KMS-11 (cell line): ENCODE measurements around the gene TLR5.

ENCODE experiments used
- H2AFZ ChIP-seq: fragments of 200-600 bp; sonication (generic); 2 replicates; pipeline ENCODE4 v1.6.1; 2016; ENCODE audit warnings: antibody characterized with exemption, mixed run types, low read depth
- H3K27ac ChIP-seq: fragments of 200-600 bp; sonication (generic); 2 replicates; pipeline ENCODE4 v1.6.1; 2016; ENCODE audit warnings: mild to moderate bottlenecking, mixed run types
- H3K27me3 ChIP-seq: fragments of 200-600 bp; sonication (generic); 2 replicates; pipeline ENCODE4 v1.6.1; 2017; ENCODE audit warnings: mild to moderate bottlenecking, low read depth, mixed run types, moderate library complexity; ENCODE audit not compliant: insufficient read depth
- H3K36me3 ChIP-seq: fragments of 200-600 bp; sonication (generic); 2 replicates; pipeline ENCODE4 v1.6.1; 2017; ENCODE audit warnings: mild to moderate bottlenecking, mixed run types; ENCODE audit not compliant: insufficient read depth
- H3K4me1 ChIP-seq: fragments of 200-600 bp; sonication (generic); 2 replicates; pipeline ENCODE4 v1.6.1; 2016; ENCODE audit warnings: mild to moderate bottlenecking, low read depth, mixed run types; ENCODE audit not compliant: poor library complexity, severe bottlenecking
- H3K4me2 ChIP-seq: fragments of 200-600 bp; sonication (generic); 2 replicates; pipeline ENCODE4 v1.7.0; 2016; ENCODE audit warnings: mild to moderate bottlenecking, mixed run types
- H3K4me3 ChIP-seq: fragments of 200-600 bp; sonication (generic); IDR thresholded peaks from 2 replicates; pipeline ENCODE4 v1.6.1; 2017; ENCODE audit warnings: low read depth, low read length, mixed read lengths; ENCODE audit not compliant: insufficient read depth
- H3K79me2 ChIP-seq: fragments of 200-600 bp; sonication (generic); 2 replicates; pipeline ENCODE4 v1.6.1; 2016; ENCODE audit warnings: low read depth, mixed run types; ENCODE audit not compliant: insufficient read depth
- H3K9ac ChIP-seq: fragments of 200-600 bp; sonication (generic); 2 replicates; pipeline ENCODE4 v1.6.1; 2016; ENCODE audit warnings: mild to moderate bottlenecking, mixed run types
- H4K20me1 ChIP-seq: fragments of 200-600 bp; sonication (generic); 2 replicates; pipeline ENCODE4 v1.6.1; 2016; ENCODE audit warnings: mild to moderate bottlenecking, mixed run types; ENCODE audit not compliant: insufficient read depth
- TF ChIP-seq, protein P1 (sequence below): fragments of 200-600 bp; sonication (generic); conservative IDR thresholded peaks from 2 replicates; pipeline ENCODE4 v1.6.1; 2017; ENCODE audit warnings: low read depth, mild to moderate bottlenecking, antibody characterized with exemption, low read length, moderate library complexity, mixed read lengths

TLR5 gene

DNA sequence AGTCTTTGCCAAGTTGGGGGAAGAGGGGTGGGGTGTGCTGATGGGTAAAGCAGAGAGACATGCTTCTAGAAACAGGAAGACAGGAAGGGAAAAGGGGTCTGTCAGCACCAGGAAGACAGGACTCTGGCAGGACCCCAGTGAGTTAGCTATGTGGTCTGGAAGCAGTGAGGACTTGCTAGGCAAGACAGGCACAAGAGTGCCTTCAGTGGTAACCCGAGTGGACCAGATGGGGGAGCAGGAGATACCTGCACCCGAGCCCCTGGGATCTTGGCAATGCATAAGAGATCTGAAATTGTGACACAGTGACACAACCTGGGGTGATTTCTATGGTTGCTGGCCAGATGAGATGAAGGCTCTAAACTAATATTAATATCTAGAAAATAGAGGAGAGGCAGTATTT is 7.0 kb downstream of the TLR5 start:
- H3K4me2 ChIP-seq, result no peak overlapping the region
- no peaks in the 10 kb centered on the region for H3K79me2 ChIP-seq
- no peaks in the 10 kb centered on the region; the same call in 1 of the 2 replicates for H3K27me3 ChIP-seq
- no peak overlapping the region for H3K27ac ChIP-seq
- H4K20me1 ChIP-seq, result no peaks in the 10 kb centered on the region
- no peak overlapping the region for H3K9ac ChIP-seq
- TF ChIP-seq, protein P1, sequence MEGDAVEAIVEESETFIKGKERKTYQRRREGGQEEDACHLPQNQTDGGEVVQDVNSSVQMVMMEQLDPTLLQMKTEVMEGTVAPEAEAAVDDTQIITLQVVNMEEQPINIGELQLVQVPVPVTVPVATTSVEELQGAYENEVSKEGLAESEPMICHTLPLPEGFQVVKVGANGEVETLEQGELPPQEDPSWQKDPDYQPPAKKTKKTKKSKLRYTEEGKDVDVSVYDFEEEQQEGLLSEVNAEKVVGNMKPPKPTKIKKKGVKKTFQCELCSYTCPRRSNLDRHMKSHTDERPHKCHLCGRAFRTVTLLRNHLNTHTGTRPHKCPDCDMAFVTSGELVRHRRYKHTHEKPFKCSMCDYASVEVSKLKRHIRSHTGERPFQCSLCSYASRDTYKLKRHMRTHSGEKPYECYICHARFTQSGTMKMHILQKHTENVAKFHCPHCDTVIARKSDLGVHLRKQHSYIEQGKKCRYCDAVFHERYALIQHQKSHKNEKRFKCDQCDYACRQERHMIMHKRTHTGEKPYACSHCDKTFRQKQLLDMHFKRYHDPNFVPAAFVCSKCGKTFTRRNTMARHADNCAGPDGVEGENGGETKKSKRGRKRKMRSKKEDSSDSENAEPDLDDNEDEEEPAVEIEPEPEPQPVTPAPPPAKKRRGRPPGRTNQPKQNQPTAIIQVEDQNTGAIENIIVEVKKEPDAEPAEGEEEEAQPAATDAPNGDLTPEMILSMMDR, result no peak
- H3K4me1 ChIP-seq, result peaks cover 5% of the 10 kb centered on the region
- no peak overlapping the region for H2AFZ ChIP-seq
- no peak overlapping the region for H3K4me3 ChIP-seq
- no peaks in the 10 kb centered on the region for H3K36me3 ChIP-seq

- Histone ChIP-seq H3K27me3 (no peaks in the 10 kb centered on the region; the same call in 1 of the 2 replicates), H3K4me3 (no peak overlapping the region), H3K79me2 (no peaks in the 10 kb centered on the region), H3K27ac (no peak overlapping the region), H3K36me3 (no peaks in the 10 kb centered on the region), H3K4me1 (peaks cover 5% of the 10 kb centered on the region), H3K9ac (no peak overlapping the region), H3K4me2 (no peak overlapping the region), H4K20me1 (no peaks in the 10 kb centered on the region), H2AFZ (no peak overlapping the region)
- TF ChIP-seq, protein P1, result no peak
These were observed 7.7 kb downstream of the TLR5 start for GRCh38 chr1:223135176-223135942.

DNA sequence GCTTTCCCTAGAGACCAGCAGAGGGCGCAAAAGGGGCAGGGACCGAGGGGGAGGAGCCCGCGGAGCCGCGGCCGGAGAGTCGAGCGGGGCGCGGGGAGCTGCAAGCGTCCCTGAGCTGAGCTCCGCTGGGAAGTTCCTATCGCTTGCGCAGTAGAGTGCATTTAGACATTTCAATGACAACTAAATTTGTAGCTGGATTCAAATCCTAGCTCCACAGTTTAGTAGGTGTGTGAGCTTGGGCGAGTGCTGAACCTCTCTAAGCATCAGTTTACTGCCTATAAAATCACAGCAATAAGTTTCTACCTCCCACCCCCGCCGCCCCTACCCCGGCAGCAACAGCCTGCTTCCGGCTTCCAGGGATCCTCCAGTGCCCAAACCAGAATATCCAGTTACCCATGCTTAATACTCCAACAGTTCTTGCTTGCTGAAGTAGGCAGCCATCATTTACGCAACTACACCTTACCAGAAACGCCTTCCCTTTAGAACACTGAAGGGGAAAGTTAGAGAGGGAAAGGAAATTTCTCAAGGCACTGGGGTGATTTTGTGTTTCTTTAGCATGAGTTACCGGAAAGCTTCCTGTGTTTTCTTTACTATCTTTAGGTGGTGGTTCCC is 9.1 kb downstream of the TLR5 start:
- H3K79me2 ChIP-seq, result no peaks in the 10 kb centered on the region
- H3K36me3 ChIP-seq, result no peaks in the 10 kb centered on the region
- peak overlapping the region; percentile 60 for H2AFZ ChIP-seq
- no peak overlapping the region for H3K9ac ChIP-seq
- no peaks in the 10 kb centered on the region; the same call in 1 of the 2 replicates for H3K27me3 ChIP-seq
- H3K4me3 ChIP-seq, result peak overlapping the region; percentile 52
- TF ChIP-seq, protein P1, result peak; percentile 95
- no peak overlapping the region for H3K27ac ChIP-seq
- no peaks in the 10 kb centered on the region for H4K20me1 ChIP-seq
- H3K4me1 ChIP-seq, result peaks cover 5% of the 10 kb centered on the region
- peak overlapping the region; percentile 49 for H3K4me2 ChIP-seq

GRCh38 chr1:223133306-223133823 is 9.7 kb downstream of the TLR5 start:
- Histone ChIP-seq H3K9ac (no peak overlapping the region), H2AFZ (peak overlapping the region; percentile 60), H3K27me3 (no peaks in the 10 kb centered on the region; the same call in 1 of the 2 replicates), H3K4me1 (peaks cover 5% of the 10 kb centered on the region), H4K20me1 (no peaks in the 10 kb centered on the region), H3K4me3 (peak overlapping the region; percentile 52), H3K36me3 (no peaks in the 10 kb centered on the region), H3K79me2 (no peaks in the 10 kb centered on the region), H3K4me2 (peak overlapping the region; percentile 49), H3K27ac (no peak overlapping the region)
- TF ChIP-seq, protein P1, result no peak; the same call in 1 of the 2 replicates
